LNCAP (cell line): Measurements from ENCODE around the gene RAD9B.

Experiments used
- CTCF ChIP-seq: fragments of 450-650 bp; IDR thresholded peaks from 2 replicates; pipeline ENCODE4 v1.5.1; 2017; ENCODE audit warnings: mild to moderate bottlenecking

RAD9B gene

GRCh38 chr12:110516995-110517394 is 14.9 kb downstream of the RAD9B start:
- no peak for TF ChIP-seq CTCF

GRCh38 chr12:110528277-110528839 is 26.2 kb downstream of the RAD9B start:
- TF ChIP-seq CTCF = no peak

GRCh38 chr12:110530511-110530910 is 28.4 kb downstream of the RAD9B start:
- no peak for TF ChIP-seq CTCF

- no peak for TF ChIP-seq CTCF
Measured at GRCh38 chr12:110531741-110532333, 29.7 kb downstream of the RAD9B start.

- TF ChIP-seq CTCF = no peak
Measured at GRCh38 chr12:110532644-110533043, 30.5 kb downstream of the RAD9B start.

- TF ChIP-seq CTCF = no peak
Measured at GRCh38 chr12:110533607-110534006, 31.5 kb downstream of the RAD9B start.

- TF ChIP-seq CTCF = no peak
Measured at GRCh38 chr12:110534811-110535210, 32.7 kb downstream of the RAD9B start.
